Tibial nerve (tissue), 4 donors: ENCODE measurements around the gene BCL2L15. TPM values are rescaled to one million over a fixed set of nuclear protein-coding genes. Genes with fewer than 3 reads are reported as not detected.

Experiments
- DNase-seq, 2 donors: peaks; one replicate each; pipeline ENCODE4 v3.0.0-alpha.2; 2019; ENCODE audit warnings: low spot score in 2 of 2
- H3K27ac ChIP-seq, 4 donors: fragments of 200-600 bp; sonication (generic) in 3 of 4; one replicate each; pipeline ENCODE4 v1.5.1; 2017 to 2019; ENCODE audit warnings: mild to moderate bottlenecking in 1 of 4
- H3K27me3 ChIP-seq, 2 donors: fragments of 200-600 bp; sonication (generic) in 1 of 2; one replicate each; pipeline versions ENCODE4 v1.5.1 to v1.6.0; 2017 to 2019
- H3K36me3 ChIP-seq, 3 donors: fragments of 200-600 bp; sonication (generic); one replicate each; pipeline ENCODE4 v1.5.1; 2018 to 2019
- H3K4me1 ChIP-seq, 4 donors: fragments of 200-600 bp; sonication (generic) in 3 of 4; one replicate each; pipeline ENCODE4 v1.5.1; 2017 to 2019
- H3K4me3 ChIP-seq, 4 donors: fragments of 200-600 bp; sonication (generic) in 3 of 4; one replicate each; pipeline ENCODE4 v1.5.1; 2017 to 2019; ENCODE audit warnings: mild to moderate bottlenecking in 1 of 4, moderate library complexity in 1 of 4
- H3K9me3 ChIP-seq, 4 donors: fragments of 200-600 bp; sonication (generic) in 3 of 4; one replicate each; pipeline ENCODE4 v1.5.1; 2017 to 2019
- CTCF ChIP-seq, 5 experiments: fragments of 200-600 bp in 3 of 5; fragments of 450-650 bp in 2 of 5; sonication (generic) in 3 of 5; IDR thresholded peaks; one replicate each; pipeline ENCODE4 v1.5.1; 2016 to 2019; ENCODE audit warnings: antibody characterized with exemption in 5 of 5, mild to moderate bottlenecking in 3 of 5, moderate library complexity in 2 of 5
- EP300 ChIP-seq, 2 donors: sonication (generic); formaldehyde crosslinking; IDR thresholded peaks; one replicate each; pipeline ENCODE4 v1.6.1; 2017; ENCODE audit warnings: antibody characterized with exemption in 2 of 2, mild to moderate bottlenecking in 1 of 2
- POLR2A ChIP-seq, 2 donors: fragments of 450-650 bp; IDR thresholded peaks; one replicate each; pipeline ENCODE4 v1.6.1; 2017; ENCODE audit warnings: antibody characterized with exemption in 2 of 2, mild to moderate bottlenecking in 2 of 2, moderate library complexity in 2 of 2
- whole genome bisulfite sequencing, 2 donors: methylation state at CpG; one replicate each; pipeline ENCODE4 v1.1.5; 2018; 5-methylcytosine and 5-hydroxymethylcytosine counted together
- total RNA-seq, 4 donors: library from RNA; depleted of rRNA; stranded (reverse); fragments of >200 nt; gene quantifications; one replicate each; pipeline ENCODE4 v1.1.0, GENCODE V29; 2016

Gene BCL2L15
- total RNA-seq, 4 donors from 2014 or later: 0.22 to 0.63 (median 0.35) TPM

- Histone ChIP-seq H3K27ac (no peak overlapping the region), H3K4me1 (no peaks in the 10 kb centered on the region), H3K27me3 (no peaks in the 10 kb centered on the region), H3K36me3 (peaks cover 0 to 58% (median 12%) of the 10 kb centered on the region in 3 donors), H3K4me3 (no peak overlapping the region), H3K9me3 (no peaks in the 10 kb centered on the region)
- WGBS, 2 donors: 91 to 95% methylated on average over 6 of the region's 6 CpGs
- TF ChIP-seq EP300 (IDR thresholded peaks at IDR 0.05) (no peak), CTCF (IDR thresholded peaks at IDR 0.05) (no peak), POLR2A (IDR thresholded peaks at IDR 0.05) (no peak)
- DNase-seq: no peak
Measured at GRCh38 chr1:113895098-113895497, 7.7 kb upstream of the BCL2L15 start.

GRCh38 chr1:113893267-113893666, 5.9 kb upstream of the BCL2L15 start:
- no peak overlapping the region for H3K27ac ChIP-seq
- H3K9me3 ChIP-seq: no peaks in the 10 kb centered on the region
- H3K4me3 ChIP-seq: no peak overlapping the region
- WGBS, 2 donors: 94 to 96% methylated on average over 3 of the region's 3 CpGs
- H3K36me3 ChIP-seq: peaks cover 0 to 44% (median 12%) of the 10 kb centered on the region in 3 donors
- H3K27me3 ChIP-seq: no peaks in the 10 kb centered on the region
- no peak for TF ChIP-seq CTCF (IDR thresholded peaks at IDR 0.05)
- no peak for TF ChIP-seq POLR2A (IDR thresholded peaks at IDR 0.05)
- TF ChIP-seq EP300 (IDR thresholded peaks at IDR 0.05): no peak
- no peaks in the 10 kb centered on the region for H3K4me1 ChIP-seq
- DNase-seq: no peak

- Histone ChIP-seq H3K9me3 (no peaks in the 10 kb centered on the region), H3K4me1 (no peaks in the 10 kb centered on the region), H3K27ac (no peak overlapping the region), H3K27me3 (no peaks in the 10 kb centered on the region), H3K4me3 (no peak overlapping the region), H3K36me3 (peaks cover 0 to 28% (median 6%) of the 10 kb centered on the region in 3 donors)
- 90% methylated on average over 11 of the region's 11 CpGs for WGBS, 2 donors
- no peak for DNase-seq
- no peak for TF ChIP-seq POLR2A (IDR thresholded peaks at IDR 0.05)
- no peak for TF ChIP-seq EP300 (IDR thresholded peaks at IDR 0.05)
- TF ChIP-seq CTCF (IDR thresholded peaks at IDR 0.05): no peak
Measured at GRCh38 chr1:113891631-113892220, 4.3 kb upstream of the BCL2L15 start.

DNA sequence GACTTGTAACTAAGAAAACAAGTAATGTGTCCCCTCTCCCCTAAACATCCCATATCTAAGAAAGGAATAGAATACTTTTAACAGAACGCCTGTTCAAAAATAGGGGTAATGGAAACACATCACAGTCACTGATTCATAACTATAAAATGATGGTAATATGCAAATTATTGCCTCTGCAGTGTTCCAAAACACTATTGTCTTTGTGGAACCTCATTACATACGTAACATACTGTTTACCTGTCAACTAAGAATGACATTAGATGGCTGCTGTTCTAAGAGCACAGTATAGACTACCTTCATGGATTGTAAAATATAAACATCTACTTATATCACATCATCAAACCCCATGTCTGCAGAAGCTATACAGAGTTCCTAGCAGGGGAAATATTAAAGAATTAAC, 3.4 kb upstream of the BCL2L15 start:
- no peak for DNase-seq
- Histone ChIP-seq H3K27ac (no peak overlapping the region), H3K27me3 (no peaks in the 10 kb centered on the region), H3K36me3 (peaks cover 0 to 19% (median 6%) of the 10 kb centered on the region in 3 donors), H3K4me3 (no peak overlapping the region), H3K9me3 (no peaks in the 10 kb centered on the region), H3K4me1 (no peaks in the 10 kb centered on the region)
- TF ChIP-seq POLR2A (IDR thresholded peaks at IDR 0.05): no peak
- no peak for TF ChIP-seq EP300 (IDR thresholded peaks at IDR 0.05)
- no peak for TF ChIP-seq CTCF (IDR thresholded peaks at IDR 0.05)
- WGBS, 2 donors: 63 to 69% methylated on average over 2 of the region's 2 CpGs

DNA sequence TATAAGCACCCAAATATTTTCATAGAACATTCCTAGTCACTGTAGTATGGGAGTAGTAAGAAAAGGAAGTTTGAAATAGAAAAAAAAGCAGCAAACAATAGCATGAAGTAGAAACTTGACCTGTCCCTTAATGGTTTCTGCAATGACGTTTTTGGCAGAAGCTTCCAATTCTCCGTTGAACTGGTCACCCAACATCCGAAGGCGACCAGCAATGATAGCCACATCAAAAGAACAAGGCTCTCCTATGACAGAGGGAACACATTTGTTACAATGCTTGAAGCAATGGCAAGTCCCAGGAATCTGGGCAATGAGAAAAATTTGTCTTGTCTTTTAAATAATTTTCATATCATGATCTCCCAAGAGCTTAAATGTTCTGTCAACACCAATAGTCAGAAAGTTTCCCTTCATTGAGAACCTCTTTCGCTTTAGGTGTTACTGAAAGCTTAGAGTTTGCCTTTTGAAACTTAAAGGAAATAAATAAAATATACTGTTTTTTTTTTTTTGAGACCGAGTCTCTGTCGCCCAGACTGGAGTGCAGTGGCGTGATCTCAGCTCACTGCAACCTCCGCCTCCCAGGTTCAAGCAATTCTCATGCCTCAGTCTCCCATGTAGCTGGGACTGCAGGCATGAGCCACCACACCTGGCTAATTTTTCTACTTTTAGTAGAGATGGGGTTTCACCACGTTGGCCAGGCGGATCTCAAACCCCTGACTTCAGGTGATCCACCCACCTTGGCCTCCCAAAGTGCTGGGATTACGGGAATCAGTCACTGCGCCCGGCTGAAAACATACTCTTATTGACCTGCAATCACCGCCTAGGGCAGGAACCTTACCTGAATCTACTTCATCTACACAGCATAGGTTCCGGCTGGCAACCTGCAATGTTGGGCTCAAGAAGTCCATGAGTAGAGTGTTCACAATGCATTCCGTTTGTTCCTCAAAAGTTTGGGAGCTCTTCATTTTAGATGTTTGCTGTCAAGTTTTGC, 672 bp downstream of the BCL2L15 start:
- Histone ChIP-seq H3K4me3 (peak overlapping the region in 1 of 4 donors; percentile 18), H3K4me1 (no peaks in the 10 kb centered on the region), H3K9me3 (no peaks in the 10 kb centered on the region), H3K36me3 (peaks cover 0 to 4% (median 0%) of the 10 kb centered on the region in 3 donors), H3K27me3 (no peaks in the 10 kb centered on the region), H3K27ac (peak overlapping the region in 1 of 4 donors; percentile 40)
- 90% methylated on average over 17 of the region's 17 CpGs for WGBS, 2 donors
- DNase-seq: no peak
- TF ChIP-seq POLR2A (IDR thresholded peaks at IDR 0.05) (no peak), EP300 (IDR thresholded peaks at IDR 0.05) (no peak), CTCF (IDR thresholded peaks at IDR 0.05) (no peak)
